Measurements from ENCODE around the gene PRG3.
"Not testable (repeated sequence)": the region's sequence is repeated elsewhere in the genome, so short reads cannot be mapped to it uniquely, and the experiment has no call there.

Gene PRG3

DNA sequence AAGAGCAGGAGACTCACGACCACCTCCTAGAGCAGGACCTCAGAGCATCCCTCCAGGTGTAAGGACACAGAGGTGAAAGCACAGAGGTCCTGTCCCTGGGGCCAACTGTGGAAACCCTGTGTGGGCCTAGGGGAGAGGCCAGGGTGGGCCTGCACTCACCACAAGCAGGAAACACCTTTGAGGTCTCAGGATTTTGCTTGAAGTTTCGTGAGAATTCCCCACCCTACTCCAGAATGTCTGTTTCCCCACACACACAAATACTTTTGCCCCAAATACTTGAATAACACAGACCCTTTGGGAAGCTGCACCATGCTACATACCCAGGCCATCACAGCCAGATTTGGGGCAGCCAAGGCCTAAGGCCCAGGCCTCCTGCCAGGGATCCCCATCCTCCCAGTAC, 27.8 kb upstream of the PRG3 start:
- DNase-seq (ENCODE audit: low read depth), result no peak

DNA sequence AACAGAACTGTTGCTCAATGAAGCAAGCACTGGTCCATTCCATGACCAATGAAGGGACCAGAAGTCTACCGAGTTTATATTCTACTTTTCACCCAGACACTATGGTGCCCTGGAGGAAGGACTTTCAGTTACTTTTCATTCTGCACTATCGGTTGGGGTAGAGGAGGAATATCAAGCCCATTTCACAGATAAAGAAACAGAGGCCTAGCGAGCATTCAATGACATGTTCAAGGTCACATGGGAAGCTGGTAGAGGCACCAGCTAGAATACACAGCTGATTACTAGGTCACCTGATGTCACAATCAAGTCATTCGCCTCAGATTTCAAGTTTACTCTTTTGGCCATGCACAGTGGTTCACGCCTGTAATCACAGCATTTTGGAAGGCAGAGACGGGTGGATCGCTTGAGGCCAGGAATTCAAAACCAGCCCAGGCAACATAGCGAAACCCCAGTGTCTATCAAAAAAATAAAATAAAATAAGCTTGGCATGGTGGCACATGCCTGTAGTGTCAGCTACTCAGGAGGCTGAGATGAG, 27.1 kb upstream of the PRG3 start:
- no peak for DNase-seq (ENCODE audit: low read depth)

GRCh38 chr11:57407010-57407920, 26.3 kb upstream of the PRG3 start:
- no peak for DNase-seq (ENCODE audit: low read depth)

GRCh38 chr11:57406337-57406904, 25.5 kb upstream of the PRG3 start:
- no peak for DNase-seq (ENCODE audit: low read depth)

DNA sequence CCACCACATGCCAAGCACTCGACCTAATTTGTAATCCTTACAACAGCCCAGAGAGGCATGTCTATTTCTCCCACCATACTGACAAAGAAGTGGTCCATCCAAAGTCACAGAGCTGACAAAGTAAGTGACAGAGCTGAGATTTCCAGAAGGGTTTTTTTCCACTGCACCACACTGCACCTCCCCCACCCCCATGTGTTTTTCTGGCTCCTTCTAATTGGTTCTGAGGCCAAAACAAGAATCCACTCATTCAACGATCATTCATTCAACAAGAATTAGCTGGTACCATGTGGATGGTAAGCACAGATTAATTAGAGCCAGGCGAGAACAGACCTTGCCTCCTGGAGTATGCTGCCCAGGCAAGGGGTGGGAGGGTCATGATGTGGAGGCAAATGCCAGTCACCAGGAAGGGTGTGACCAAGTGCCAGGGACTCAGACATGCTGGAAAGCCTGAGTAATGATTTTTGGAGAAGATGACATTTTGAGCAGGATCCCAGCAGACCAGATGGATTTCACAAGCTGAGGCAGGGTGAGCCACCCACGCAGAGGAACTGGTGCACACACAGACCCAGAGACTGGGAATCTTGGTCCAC, 24.4 kb upstream of the PRG3 start:
- no peak for DNase-seq (ENCODE audit: low read depth)

DNA sequence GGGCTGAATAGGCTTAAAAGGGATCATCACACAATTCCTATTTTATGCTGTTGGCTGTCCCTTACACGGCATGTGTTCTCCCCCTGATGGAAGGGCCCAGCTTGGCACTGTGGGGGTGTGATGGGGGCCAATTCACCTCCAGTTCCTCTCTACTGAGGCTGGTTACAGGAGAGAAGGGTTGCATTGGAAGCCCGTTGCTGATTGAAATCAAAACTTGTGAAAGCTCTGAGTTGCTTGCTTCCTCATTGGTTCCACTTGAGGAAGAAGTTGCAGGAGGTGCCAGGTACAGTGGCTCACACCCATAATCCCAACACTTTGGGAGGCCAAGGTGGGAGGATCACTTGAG, 22.8 kb upstream of the PRG3 start:
- DNase-seq (ENCODE audit: low read depth), result no peak

- not testable (repeated sequence) for DNase-seq (ENCODE audit: low read depth)
Observed at GRCh38 chr11:57403003-57403801, 22.3 kb upstream of the PRG3 start.

DNA sequence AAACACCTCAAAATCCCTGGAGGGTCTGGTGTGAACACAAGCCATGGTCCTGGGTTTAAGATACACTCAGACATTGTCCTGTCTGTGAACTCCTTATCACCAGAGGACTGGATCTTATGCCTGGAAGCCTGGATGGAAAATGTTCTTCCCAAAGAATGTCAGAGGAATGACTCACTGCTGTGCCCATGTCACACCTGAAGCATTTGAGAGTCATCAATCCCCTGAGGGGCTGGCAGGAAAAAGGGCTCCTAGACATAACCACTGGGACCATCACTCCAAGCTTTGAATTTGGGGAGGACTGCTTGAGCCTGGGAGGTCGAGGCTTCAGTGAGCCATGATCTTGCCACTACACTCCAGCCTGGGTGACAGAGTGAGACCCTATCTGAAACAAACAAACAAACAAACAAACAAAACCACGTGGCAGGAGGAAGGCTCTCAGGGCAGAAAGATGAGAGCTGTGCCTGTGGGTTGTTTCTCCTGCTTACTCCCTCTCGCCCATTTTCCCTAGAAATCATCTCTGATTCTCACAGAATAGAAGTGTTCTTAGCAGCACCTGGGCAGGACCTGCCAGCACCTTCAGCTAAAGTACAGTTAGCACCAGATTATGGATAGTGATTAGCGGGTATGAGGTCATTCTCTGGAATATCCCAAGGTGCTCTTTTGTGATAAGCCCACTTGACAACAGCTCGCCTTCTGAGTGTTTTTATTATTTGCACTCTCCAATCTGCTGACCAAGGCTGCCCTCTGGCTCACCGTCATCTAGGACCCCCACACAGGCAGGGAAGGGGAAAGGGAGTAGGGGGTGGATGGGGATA, 21.4 kb upstream of the PRG3 start:
- no peak for DNase-seq (ENCODE audit: low read depth)

DNA sequence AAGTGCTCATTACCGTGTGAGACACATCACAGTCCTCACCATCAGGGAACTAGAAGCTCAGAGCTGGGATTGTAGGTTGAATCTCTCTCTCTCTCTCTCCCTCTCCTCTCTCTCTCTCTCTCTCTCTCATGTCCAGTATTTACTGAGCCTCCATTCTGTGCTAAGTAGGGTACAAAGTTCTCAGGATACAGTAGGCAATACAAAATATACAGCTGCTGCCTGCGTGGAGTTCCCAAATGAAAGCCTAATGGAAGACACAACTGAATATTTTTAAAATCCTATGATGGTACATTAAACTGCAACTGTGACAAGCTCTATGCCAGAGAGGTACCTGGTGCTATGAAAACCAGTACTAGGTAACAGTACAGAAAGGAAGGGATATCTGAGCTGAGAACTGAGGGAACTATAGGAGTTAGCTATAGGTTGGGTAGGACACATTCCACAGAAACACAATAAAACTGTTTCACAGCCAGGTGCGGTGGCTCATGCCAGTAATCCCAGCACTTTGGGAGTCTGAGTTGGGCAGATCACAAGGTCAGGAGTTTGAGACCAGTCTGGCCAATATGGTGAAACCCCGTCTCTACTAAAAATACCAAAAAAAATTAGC, 19.1 kb upstream of the PRG3 start:
- DNase-seq (ENCODE audit: low read depth), result no peak

- DNase-seq (ENCODE audit: low read depth), result no peak
Observed at GRCh38 chr11:57399221-57399620, 18.3 kb upstream of the PRG3 start.

DNA sequence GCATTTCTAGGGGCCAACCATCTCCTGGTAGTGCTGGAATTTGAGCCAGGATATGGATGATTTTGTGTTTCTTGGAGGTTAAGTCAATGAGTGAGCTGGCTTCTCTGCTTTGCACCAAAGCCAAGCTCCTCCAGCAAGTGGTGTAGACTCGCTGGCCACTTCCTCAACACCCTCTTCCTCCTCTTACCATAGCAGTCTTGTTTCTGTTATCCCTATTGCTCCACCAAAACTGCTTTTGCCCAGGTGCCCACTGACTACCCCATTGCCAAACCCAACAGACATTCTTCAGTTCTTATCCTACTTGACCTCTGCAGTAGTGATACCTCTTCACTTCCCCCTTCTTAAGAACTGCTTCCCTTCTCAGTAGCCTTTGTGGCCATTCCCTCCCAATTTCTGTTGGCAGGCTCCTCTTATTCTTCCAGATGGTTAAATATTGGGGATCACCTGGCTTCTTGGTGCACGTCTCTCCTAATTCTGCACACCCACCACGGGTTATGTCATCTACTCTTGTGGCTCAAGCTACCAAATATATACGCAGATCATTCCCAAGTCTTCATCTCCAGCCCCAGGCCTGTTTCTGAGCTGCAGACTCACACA, 16.5 kb upstream of the PRG3 start:
- DNase-seq (ENCODE audit: low read depth), result no peak

DNA sequence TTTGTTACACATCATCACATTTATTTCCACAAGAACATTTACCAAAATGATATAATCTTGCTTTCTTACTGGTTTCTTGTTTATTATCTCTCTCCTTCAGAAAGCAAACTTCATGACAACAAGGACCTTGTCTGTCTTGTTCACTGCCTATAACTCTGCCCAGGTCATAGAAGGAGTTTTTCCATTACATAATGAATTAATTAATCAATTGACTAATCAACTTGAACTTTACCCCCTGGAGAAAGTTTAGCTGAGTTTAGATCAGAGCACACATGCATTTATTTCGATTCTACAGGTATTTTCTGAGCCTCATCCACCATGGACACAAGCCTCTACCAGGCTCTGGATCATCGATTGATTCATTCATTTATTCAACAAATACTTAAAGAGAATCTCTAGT, 15.8 kb upstream of the PRG3 start:
- DNase-seq (ENCODE audit: low read depth), result no peak

- no peak for DNase-seq (ENCODE audit: low read depth)
Observed at GRCh38 chr11:57395905-57396623, 15.1 kb upstream of the PRG3 start.

GRCh38 chr11:57394203-57394965, 13.4 kb upstream of the PRG3 start:
- no peak for DNase-seq (ENCODE audit: low read depth)

- no peak for DNase-seq (ENCODE audit: low read depth)
Observed at GRCh38 chr11:57392763-57393105, 11.8 kb upstream of the PRG3 start.

- DNase-seq (ENCODE audit: low read depth), result no peak
Observed at GRCh38 chr11:57392066-57392762, 11.3 kb upstream of the PRG3 start.

- no peak for DNase-seq (ENCODE audit: low read depth)
Observed at GRCh38 chr11:57391539-57391938, 10.6 kb upstream of the PRG3 start.

DNA sequence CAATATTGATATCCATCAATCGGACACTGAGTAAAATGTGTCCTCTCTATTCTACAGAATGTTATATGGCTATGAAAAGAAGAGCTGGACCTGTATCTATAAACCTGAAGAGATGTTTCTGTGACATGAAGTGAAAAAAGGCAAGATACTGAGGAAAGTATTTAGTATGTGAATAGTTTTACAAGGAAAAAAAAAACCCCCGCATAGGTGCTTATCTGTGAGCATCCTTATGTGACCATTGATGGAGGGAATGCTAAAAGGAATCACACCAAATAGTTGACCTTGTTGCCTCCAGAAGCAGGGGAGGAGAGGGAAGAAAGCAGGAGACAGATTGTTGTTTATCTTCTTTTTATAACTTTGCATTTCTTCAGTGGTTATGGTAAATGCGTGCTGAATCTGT, 10.2 kb upstream of the PRG3 start:
- no peak for DNase-seq (ENCODE audit: low read depth)

DNA sequence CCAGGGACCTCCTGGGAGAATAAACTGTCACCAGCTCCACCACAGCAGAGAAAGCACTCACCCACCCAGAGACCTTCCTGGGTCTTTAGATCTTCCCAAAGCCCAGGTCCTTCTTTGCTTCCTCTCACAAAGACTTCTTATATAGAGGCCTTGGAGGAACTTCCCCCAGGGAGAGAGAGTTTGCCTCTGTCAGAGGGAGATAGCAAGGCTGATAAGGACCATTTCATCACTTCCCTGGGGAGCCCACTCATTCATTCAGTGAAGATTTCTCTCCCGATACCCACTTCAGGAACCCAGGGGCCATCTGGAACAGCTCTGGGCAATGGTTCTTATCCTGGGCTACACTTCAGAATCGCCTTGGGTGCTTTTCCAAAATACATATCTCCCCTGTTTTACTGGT, 9.6 kb upstream of the PRG3 start, which contains the start of gene PRG2:
TSS of gene PRG2 (minus strand) at position 116 of the 400 bp plus-strand sequence. CDS start 706 bp downstream, outside the sequence.
- peak; percentile 71 for DNase-seq (ENCODE audit: low read depth)

Data from CMK (cell line).